Transverse colon (tissue), 4 donors: ENCODE results near the gene RPS6KA3.

Source experiments
- CTCF ChIP-seq, 5 experiments: fragments of 200-600 bp in 3 of 5; fragments of 450-650 bp in 2 of 5; sonication (generic) in 3 of 5; IDR thresholded peaks; 1 replicate in 2 of 5; 2 replicates in 3 of 5; pipeline ENCODE4 v1.5.1; 2016 to 2017; ENCODE audit warnings: antibody characterized with exemption in 5 of 5, inconsistent platforms in 3 of 5, mild to moderate bottlenecking in 2 of 5, moderate library complexity in 1 of 5
- EP300 ChIP-seq: sonication (generic); formaldehyde crosslinking; IDR thresholded peaks from one replicate; pipeline ENCODE4 v1.6.1; 2017; ENCODE audit warnings: antibody characterized with exemption, low read depth
- POLR2A ChIP-seq: fragments of 450-650 bp; IDR thresholded peaks from one replicate; pipeline ENCODE4 v1.6.1; 2016; ENCODE audit warnings: antibody characterized with exemption, mild to moderate bottlenecking, moderate library complexity
- POLR2AphosphoS5 ChIP-seq, 3 donors: sonication (generic); formaldehyde crosslinking; IDR thresholded peaks; one replicate each; pipeline ENCODE4 v1.6.1; 2016; ENCODE audit warnings: antibody characterized with exemption in 3 of 3

- no peak for TF ChIP-seq POLR2A
- TF ChIP-seq CTCF (IDR thresholded peaks at IDR 0.05): no peak
- TF ChIP-seq EP300: no peak
- TF ChIP-seq POLR2AphosphoS5 (IDR thresholded peaks at IDR 0.05): no peak
Measured at GRCh38 chrX:20147561-20147960, 119.1 kb downstream of the RPS6KA3 start.
